ENCODE measurements around the gene GATB. TPM values are rescaled to one million over a fixed set of nuclear protein-coding genes. Genes with fewer than 3 reads are reported as not detected.
A peak's percentile ranks its signal among the peaks of the same experiment; 100 is the strongest.

GATB gene
- total and polyA plus RNA-seq, 2 experiments from 2014 or later: 18.0 to 20.0 TPM

- TF ChIP-seq EZH2 (IDR thresholded peaks at IDR 0.05; ENCODE audit: insufficient read depth, poor library complexity, severe bottlenecking) (no peak), EZH2phosphoT487 (IDR thresholded peaks at IDR 0.05; ENCODE audit: insufficient read depth, low read depth) (no peak)
- Histone ChIP-seq H3F3A (ENCODE audit: insufficient read depth) (0 out of 2 replicates have a peak, but pooled peaks cover 8% of the 10 kb centered on the region), H3K36me3 (ENCODE audit: low read depth) (no peaks in the 10 kb centered on the region), H3K27me3 (replicated peaks; ENCODE audit: insufficient read depth) (no peaks in the 10 kb centered on the region), H4K20me1 (ENCODE audit: insufficient read depth) (no peaks in the 10 kb centered on the region), H3K4me2 (ENCODE audit: unreplicated experiment) (no peak overlapping the region), H3K79me2 (ENCODE audit: insufficient read depth) (no peaks in the 10 kb centered on the region), H3K9me2 (ENCODE audit: insufficient read depth) (no peaks in the 10 kb centered on the region), H3K4me1 (ENCODE audit: insufficient read depth) (peaks cover 10% of the 10 kb centered on the region), H3K4me3 (no peak overlapping the region), H3K27ac (no peak overlapping the region), H3K9ac (no peak overlapping the region), H2AFZ (no peak overlapping the region), H3K9me3 (ENCODE audit: low read depth) (no peaks in the 10 kb centered on the region)
- no peak for DNase-seq
- in situ Hi-C loops (cut with MboI): no loop called here
- WGBS, 2 experiments (ENCODE audit: low coverage in 1 of 2, low lambda C conversion rate in 2 of 2, missing lambda C conversion rate in 2 of 2): 77 to 94% methylated on average over 2 of the region's 2 CpGs
These were observed 118.8 kb downstream of the GATB start for GRCh38 chr4:151641983-151642382.

- Histone ChIP-seq H3K36me3 (ENCODE audit: low read depth) (no peaks in the 10 kb centered on the region), H3K9ac (no peak overlapping the region), H3K4me3 (no peak overlapping the region), H3F3A (ENCODE audit: insufficient read depth) (0 out of 2 replicates have a peak, but pooled peaks cover 8% of the 10 kb centered on the region), H3K9me2 (ENCODE audit: insufficient read depth) (no peaks in the 10 kb centered on the region), H3K9me3 (ENCODE audit: low read depth) (no peaks in the 10 kb centered on the region), H3K4me1 (ENCODE audit: insufficient read depth) (peaks cover 10% of the 10 kb centered on the region), H4K20me1 (ENCODE audit: insufficient read depth) (no peaks in the 10 kb centered on the region), H3K4me2 (ENCODE audit: unreplicated experiment) (no peak overlapping the region), H3K27ac (peak overlapping the region; percentile 43), H3K27me3 (replicated peaks; ENCODE audit: insufficient read depth) (no peaks in the 10 kb centered on the region), H3K79me2 (ENCODE audit: insufficient read depth) (no peaks in the 10 kb centered on the region), H2AFZ (no peak overlapping the region)
- TF ChIP-seq EZH2 (IDR thresholded peaks at IDR 0.05; ENCODE audit: insufficient read depth, poor library complexity, severe bottlenecking): no peak
- in situ Hi-C loops (cut with MboI): no loop called here
- WGBS, 2 experiments (ENCODE audit: low coverage in 1 of 2, low lambda C conversion rate in 2 of 2, missing lambda C conversion rate in 2 of 2): 24 to 33% methylated on average over 2 of the region's 2 CpGs
- DNase-seq: peak; percentile 89
These were observed 119.6 kb downstream of the GATB start for GRCh38 chr4:151641167-151641566.

GRCh38 chr4:151640381-151640780, 120.4 kb downstream of the GATB start:
- Histone ChIP-seq H3K9ac (no peak overlapping the region), H3K79me2 (ENCODE audit: insufficient read depth) (no peaks in the 10 kb centered on the region), H4K20me1 (ENCODE audit: insufficient read depth) (no peaks in the 10 kb centered on the region), H3K9me3 (ENCODE audit: low read depth) (no peaks in the 10 kb centered on the region), H3F3A (ENCODE audit: insufficient read depth) (0 out of 2 replicates have a peak, but pooled peaks cover 8% of the 10 kb centered on the region), H3K36me3 (ENCODE audit: low read depth) (no peaks in the 10 kb centered on the region), H3K4me2 (ENCODE audit: unreplicated experiment) (no peak overlapping the region), H3K9me2 (ENCODE audit: insufficient read depth) (no peaks in the 10 kb centered on the region), H3K4me3 (no peak overlapping the region), H3K27ac (no peak overlapping the region), H2AFZ (no peak overlapping the region), H3K27me3 (replicated peaks; ENCODE audit: insufficient read depth) (no peaks in the 10 kb centered on the region), H3K4me1 (ENCODE audit: insufficient read depth) (peaks cover 10% of the 10 kb centered on the region)
- WGBS, 2 experiments (ENCODE audit: low coverage in 1 of 2, low lambda C conversion rate in 2 of 2, missing lambda C conversion rate in 2 of 2): 54 to 67% methylated on average over 1 of the region's 1 CpG
- in situ Hi-C loops (cut with MboI): no loop called here
- no peak for DNase-seq
- TF ChIP-seq EZH2 (IDR thresholded peaks at IDR 0.05; ENCODE audit: insufficient read depth, poor library complexity, severe bottlenecking) (no peak), EZH2phosphoT487 (IDR thresholded peaks at IDR 0.05; ENCODE audit: insufficient read depth, low read depth) (no peak)

GRCh38 chr4:151638295-151638858, 122.4 kb downstream of the GATB start:
- no peaks in the 10 kb centered on the region for H3K9me3 ChIP-seq (ENCODE audit: low read depth)
- no peaks in the 10 kb centered on the region for H3K36me3 ChIP-seq (ENCODE audit: low read depth)
- no peak overlapping the region for H3K9ac ChIP-seq
- in situ Hi-C loops (cut with MboI): no loop called here
- H3K9me2 ChIP-seq (ENCODE audit: insufficient read depth): no peaks in the 10 kb centered on the region
- H3F3A ChIP-seq (ENCODE audit: insufficient read depth): 0 out of 2 replicates have a peak, but pooled peaks cover 8% of the 10 kb centered on the region
- H3K4me3 ChIP-seq: no peak overlapping the region
- no peak for DNase-seq
- no peaks in the 10 kb centered on the region for H4K20me1 ChIP-seq (ENCODE audit: insufficient read depth)
- H3K27ac ChIP-seq: no peak overlapping the region
- 27 to 69% methylated on average over 1 of the region's 1 CpG for WGBS, 2 experiments (ENCODE audit: low coverage in 1 of 2, low lambda C conversion rate in 2 of 2, missing lambda C conversion rate in 2 of 2)
- TF ChIP-seq EZH2phosphoT487 (IDR thresholded peaks at IDR 0.05; ENCODE audit: insufficient read depth, low read depth) (no peak), EZH2 (IDR thresholded peaks at IDR 0.05; ENCODE audit: insufficient read depth, poor library complexity, severe bottlenecking) (no peak)
- peaks cover 10% of the 10 kb centered on the region for H3K4me1 ChIP-seq (ENCODE audit: insufficient read depth)
- H3K4me2 ChIP-seq (ENCODE audit: unreplicated experiment): no peak overlapping the region
- H2AFZ ChIP-seq: no peak overlapping the region
- no peaks in the 10 kb centered on the region for H3K27me3 ChIP-seq (replicated peaks; ENCODE audit: insufficient read depth)
- H3K79me2 ChIP-seq (ENCODE audit: insufficient read depth): no peaks in the 10 kb centered on the region

- Histone ChIP-seq H3K27ac (no peak overlapping the region), H3K4me3 (no peak overlapping the region), H3K4me1 (ENCODE audit: insufficient read depth) (peaks cover 7% of the 10 kb centered on the region; the same call in 1 of the 2 replicates), H3K79me2 (ENCODE audit: insufficient read depth) (no peaks in the 10 kb centered on the region), H3K9me3 (ENCODE audit: low read depth) (no peaks in the 10 kb centered on the region), H3K36me3 (ENCODE audit: low read depth) (no peaks in the 10 kb centered on the region), H3K9me2 (ENCODE audit: insufficient read depth) (no peaks in the 10 kb centered on the region), H3K9ac (no peak overlapping the region), H3K4me2 (ENCODE audit: unreplicated experiment) (no peak overlapping the region), H3K27me3 (replicated peaks; ENCODE audit: insufficient read depth) (no peaks in the 10 kb centered on the region), H4K20me1 (ENCODE audit: insufficient read depth) (no peaks in the 10 kb centered on the region), H3F3A (ENCODE audit: insufficient read depth) (no peaks in the 10 kb centered on the region), H2AFZ (no peak overlapping the region)
- no peak for DNase-seq
- in situ Hi-C loops (cut with MboI): no loop called here
- TF ChIP-seq EZH2 (IDR thresholded peaks at IDR 0.05; ENCODE audit: insufficient read depth, poor library complexity, severe bottlenecking) (no peak), EZH2phosphoT487 (IDR thresholded peaks at IDR 0.05; ENCODE audit: insufficient read depth, low read depth) (no peak)
These were observed 129.5 kb downstream of the GATB start for GRCh38 chr4:151631349-151631748.

Data from GM23248 (cell line).